ENCODE measurements around the gene ROR2. TPM values are rescaled to one million over a fixed set of nuclear protein-coding genes. Genes with fewer than 3 reads are reported as not detected.

The ROR2 gene
- total and polyA plus RNA-seq, 2 of the 8 experiments (the other 6 are each of a cell fraction or from before 2014, with no cell fraction given) = 2.7 to 4.3 TPM

GRCh38 chr9:91547081-91547480, 402.9 kb downstream of the ROR2 start:
- H3K14ac ChIP-seq (ENCODE audit: insufficient read length) = no peak overlapping the region
- ChIA-PET POLR2A (ENCODE audit: partially characterized antibody) (no interaction called here), CTCF (ENCODE audit: partially characterized antibody) (interaction anchor here (1.0 kb wide), 1 partner anchor 10 kb away, joined by 5 read pairs; no protein-coding TSS in a partner anchor)
- FAIRE-seq = no peak
- no peak overlapping the region for H4K91ac ChIP-seq (replicated peaks; ENCODE audit: insufficient read length, low read length)
- H3K79me1 ChIP-seq (ENCODE audit: low read depth, low read length) = no peaks in the 10 kb centered on the region
- no peak overlapping the region for H3K9ac ChIP-seq (replicated peaks in 1 of 4; ENCODE audit: extremely low read depth in 1 of 4, low read depth in 3 of 4, low read length in 3 of 4)
- H3K23ac ChIP-seq (ENCODE audit: insufficient read length) = no peak overlapping the region
- H3K4me3 ChIP-seq (ENCODE audit: extremely low read depth in 1 of 4, insufficient read depth in 2 of 4, low read depth in 3 of 4, low read length in 4 of 4) = no peak overlapping the region
- no peak overlapping the region for H3K18ac ChIP-seq (ENCODE audit: extremely low read depth, low read length)
- H2BK120ac ChIP-seq (replicated peaks; ENCODE audit: low read depth, low read length) = no peak overlapping the region
- H4K20me1 ChIP-seq (replicated peaks in 1 of 2; ENCODE audit: control insufficient read depth in 1 of 2, insufficient read depth in 2 of 2, low read length in 2 of 2) = no peaks in the 10 kb centered on the region
- H3K4me1 ChIP-seq (replicated peaks in 1 of 4; ENCODE audit: control insufficient read depth in 3 of 4, insufficient read depth in 4 of 4, low read length in 3 of 4) = no peaks in the 10 kb centered on the region
- H2AK5ac ChIP-seq (ENCODE audit: low read depth, low read length) = no peak overlapping the region
- 96% methylated on average over 2 of the region's 2 CpGs; no CpG with 5 or more reads in 1 of the 2 experiments for WGBS, 2 experiments (ENCODE audit: extremely low coverage in 1 of 2, insufficient coverage in 1 of 2, insufficient read length in 1 of 2, insufficient replicate concordance in 2 of 2, low coverage in 1 of 2, low lambda C conversion rate in 2 of 2, missing lambda C conversion rate in 1 of 2)
- H3K27ac ChIP-seq (ENCODE audit: low read depth, low read length) = no peak overlapping the region
- no peak overlapping the region for H3K4ac ChIP-seq (replicated peaks; ENCODE audit: insufficient read length, low read depth, low read length)
- no peaks in the 10 kb centered on the region for H3K79me2 ChIP-seq (ENCODE audit: control insufficient read depth in 1 of 2, insufficient read depth in 2 of 2, low read length in 2 of 2)
- no peak overlapping the region for H4K5ac ChIP-seq (ENCODE audit: insufficient read length, low read depth, low read length)
- no peak overlapping the region for H2BK15ac ChIP-seq (ENCODE audit: low read length)
- no peak overlapping the region for H2BK20ac ChIP-seq (ENCODE audit: low read length)
- H3K27me3 ChIP-seq (replicated peaks in 1 of 4; ENCODE audit: control insufficient read depth in 3 of 4, extremely low read depth in 1 of 4, insufficient read depth in 3 of 4, low read length in 3 of 4) = no peaks in the 10 kb centered on the region
- H2AFZ ChIP-seq (ENCODE audit: low read length) = no peak overlapping the region
- H2BK5ac ChIP-seq (ENCODE audit: low read depth, low read length) = no peak overlapping the region
- no peak overlapping the region for H3K4me2 ChIP-seq (ENCODE audit: insufficient read depth in 1 of 2, low read depth in 2 of 2, low read length in 2 of 2)
- H3K9me3 ChIP-seq (ENCODE audit: insufficient read depth in 2 of 2, low read depth in 1 of 2, low read length in 1 of 2) = no peaks in the 10 kb centered on the region
- no peak overlapping the region for H3K56ac ChIP-seq (replicated peaks; ENCODE audit: insufficient read length, low read depth, low read length)
- no peaks in the 10 kb centered on the region for H3K36me3 ChIP-seq (ENCODE audit: control insufficient read depth in 2 of 4, insufficient read depth in 4 of 4, low read length in 3 of 4)
- no peak for DNase-seq (ENCODE audit: low read depth in 1 of 2, low spot score in 2 of 2)
- H3K23me2 ChIP-seq (ENCODE audit: low read depth, low read length) = no peaks in the 10 kb centered on the region
- H4K8ac ChIP-seq (ENCODE audit: extremely low read depth, insufficient read depth, low read length) = no peak overlapping the region
- no peak overlapping the region for H2BK12ac ChIP-seq (ENCODE audit: low read depth, low read length)

Data from H1 (cell line).